ES-I3 (cell line): Measurements from ENCODE around the gene RSPO1.
A peak's percentile ranks its signal among the peaks of the same experiment; 100 is the strongest.
"Not testable (repeated sequence)": the region's sequence is repeated elsewhere in the genome, so short reads cannot be mapped to it uniquely, and the experiment has no call there.

Source experiments
- H3K36me3 ChIP-seq: 2 replicates; pipeline ENCODE4 v1.6.1; 2013; ENCODE audit warnings: mild to moderate bottlenecking, low read length, control low read depth, moderate library complexity; ENCODE audit not compliant: insufficient read depth
- H3K4me1 ChIP-seq: 2 replicates; pipeline ENCODE4 v1.6.1; 2013; ENCODE audit warnings: mild to moderate bottlenecking, control low read depth, low read length; ENCODE audit not compliant: insufficient read depth
- H3K9ac ChIP-seq: 2 replicates; pipeline ENCODE4 v1.6.1; 2013; ENCODE audit warnings: low read depth, mild to moderate bottlenecking, low read length, moderate library complexity
- H3K9me3 ChIP-seq: 2 replicates; pipeline ENCODE4 v1.6.1; 2013; ENCODE audit warnings: mild to moderate bottlenecking, low read length, moderate library complexity; ENCODE audit not compliant: control insufficient read depth, insufficient read depth

RSPO1 gene

GRCh38 chr1:37634244-37634991, at the start of gene RSPO1:
TSS of gene RSPO1 (minus strand) at chr1:37634892. CDS start at chr1:37629661, 5,231 bp downstream.
- Histone ChIP-seq H3K9me3 (no peaks in the 10 kb centered on the region), H3K9ac (peak within 1 kb of the TSS; percentile 47; the same call in 1 of the 2 replicates), H3K4me1 (no peaks in the 10 kb centered on the region; the same call in 1 of the 2 replicates), H3K36me3 (no peaks in the 10 kb centered on the region)

- not testable (repeated sequence) for H3K9ac ChIP-seq, H3K4me1 ChIP-seq, H3K9me3 ChIP-seq
- H3K36me3 ChIP-seq = peaks cover 22% of the 10 kb centered on the region
These were observed 49.5 kb upstream of the RSPO1 start for GRCh38 chr1:37684182-37684581.

- H3K9me3 ChIP-seq = no peaks in the 10 kb centered on the region
- H3K36me3 ChIP-seq = peaks cover 22% of the 10 kb centered on the region
- no peaks in the 10 kb centered on the region for H3K4me1 ChIP-seq
- H3K9ac ChIP-seq = no peak overlapping the region
These were observed 47.8 kb upstream of the RSPO1 start for GRCh38 chr1:37682334-37682987.

- H3K36me3 ChIP-seq = peaks cover 14% of the 10 kb centered on the region
- no peaks in the 10 kb centered on the region for H3K9me3 ChIP-seq
- H3K4me1 ChIP-seq = peaks cover 5% of the 10 kb centered on the region; the same call in 1 of the 2 replicates
- no peak overlapping the region for H3K9ac ChIP-seq
These were observed 46.2 kb upstream of the RSPO1 start for GRCh38 chr1:37680933-37681332.

GRCh38 chr1:37677808-37678207, 43.1 kb upstream of the RSPO1 start:
- H3K36me3 ChIP-seq = no peaks in the 10 kb centered on the region
- H3K9ac ChIP-seq = no peak overlapping the region
- peaks cover 5% of the 10 kb centered on the region for H3K4me1 ChIP-seq
- no peaks in the 10 kb centered on the region for H3K9me3 ChIP-seq

GRCh38 chr1:37677143-37677439, 42.4 kb upstream of the RSPO1 start:
- no peaks in the 10 kb centered on the region for H3K36me3 ChIP-seq
- no peak overlapping the region for H3K9ac ChIP-seq
- H3K9me3 ChIP-seq = no peaks in the 10 kb centered on the region
- peaks cover 5% of the 10 kb centered on the region for H3K4me1 ChIP-seq

- H3K36me3 ChIP-seq = no peaks in the 10 kb centered on the region
- peaks cover 5% of the 10 kb centered on the region for H3K4me1 ChIP-seq
- H3K9ac ChIP-seq = no peak overlapping the region
- H3K9me3 ChIP-seq = no peaks in the 10 kb centered on the region
These were observed 41.8 kb upstream of the RSPO1 start for GRCh38 chr1:37676281-37677142.

- no peaks in the 10 kb centered on the region for H3K9me3 ChIP-seq
- peaks cover 5% of the 10 kb centered on the region for H3K4me1 ChIP-seq
- no peaks in the 10 kb centered on the region for H3K36me3 ChIP-seq
- H3K9ac ChIP-seq = no peak overlapping the region
These were observed 39.2 kb upstream of the RSPO1 start for GRCh38 chr1:37673920-37674319.

- Histone ChIP-seq H3K9me3 (no peaks in the 10 kb centered on the region), H3K4me1 (peaks cover 5% of the 10 kb centered on the region), H3K36me3 (no peaks in the 10 kb centered on the region), H3K9ac (no peak overlapping the region)
These were observed 37.6 kb upstream of the RSPO1 start for GRCh38 chr1:37672136-37672870.

GRCh38 chr1:37671261-37671660, 36.6 kb upstream of the RSPO1 start:
- no peak overlapping the region for H3K9ac ChIP-seq

GRCh38 chr1:37670133-37670532, 35.4 kb upstream of the RSPO1 start:
- Histone ChIP-seq H3K9me3 (no peaks in the 10 kb centered on the region), H3K4me1 (no peaks in the 10 kb centered on the region; the same call in 1 of the 2 replicates), H3K9ac (no peak overlapping the region), H3K36me3 (no peaks in the 10 kb centered on the region)

More at GRCh38 chr1:37671261-37671660, 36.6 kb upstream of the RSPO1 start:
- Histone ChIP-seq H3K4me1 (no peaks in the 10 kb centered on the region; the same call in 1 of the 2 replicates), H3K9me3 (no peaks in the 10 kb centered on the region), H3K36me3 (no peaks in the 10 kb centered on the region)

- Histone ChIP-seq H3K9ac (no peak overlapping the region), H3K4me1 (peaks cover 8% of the 10 kb centered on the region; the same call in 1 of the 2 replicates), H3K36me3 (no peaks in the 10 kb centered on the region), H3K9me3 (no peaks in the 10 kb centered on the region)
These were observed 32.5 kb upstream of the RSPO1 start for GRCh38 chr1:37667023-37667671.

GRCh38 chr1:37666241-37666867, 31.7 kb upstream of the RSPO1 start:
- H3K9me3 ChIP-seq = no peaks in the 10 kb centered on the region
- no peak overlapping the region for H3K9ac ChIP-seq
- H3K36me3 ChIP-seq = no peaks in the 10 kb centered on the region
- peaks cover 13% of the 10 kb centered on the region; the same call in 1 of the 2 replicates for H3K4me1 ChIP-seq
